Measurements from ENCODE around the gene GTF3C4.

GTF3C4 gene

DNA sequence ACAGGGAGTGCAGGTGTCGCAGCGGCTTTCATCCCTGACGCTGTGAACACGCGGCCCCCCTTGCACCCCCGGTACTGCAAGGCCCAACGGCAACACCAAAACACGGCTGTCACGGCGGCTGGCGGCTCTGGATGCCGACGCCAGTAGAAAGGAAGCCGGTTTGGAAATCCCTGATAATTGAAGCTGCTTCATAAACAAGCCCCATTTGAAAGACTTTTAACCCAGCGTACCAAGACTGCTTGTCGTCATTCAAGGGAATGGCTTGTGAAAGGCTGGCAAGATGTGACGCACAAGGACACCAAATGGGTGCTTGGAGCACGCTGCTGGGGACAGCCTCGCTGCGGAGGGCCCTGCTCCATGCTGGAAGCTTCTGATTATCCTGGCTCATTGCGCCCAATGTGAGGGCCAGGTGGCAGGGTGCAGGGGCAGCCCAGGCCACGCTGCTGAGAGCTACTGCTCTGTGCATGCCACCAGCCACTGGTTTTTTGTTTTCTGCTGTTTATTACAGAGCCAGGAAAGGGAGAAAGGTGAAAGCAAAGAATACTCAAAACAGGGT is 63.1 kb downstream of the GTF3C4 start:
- no peak for DNase-seq

DNA sequence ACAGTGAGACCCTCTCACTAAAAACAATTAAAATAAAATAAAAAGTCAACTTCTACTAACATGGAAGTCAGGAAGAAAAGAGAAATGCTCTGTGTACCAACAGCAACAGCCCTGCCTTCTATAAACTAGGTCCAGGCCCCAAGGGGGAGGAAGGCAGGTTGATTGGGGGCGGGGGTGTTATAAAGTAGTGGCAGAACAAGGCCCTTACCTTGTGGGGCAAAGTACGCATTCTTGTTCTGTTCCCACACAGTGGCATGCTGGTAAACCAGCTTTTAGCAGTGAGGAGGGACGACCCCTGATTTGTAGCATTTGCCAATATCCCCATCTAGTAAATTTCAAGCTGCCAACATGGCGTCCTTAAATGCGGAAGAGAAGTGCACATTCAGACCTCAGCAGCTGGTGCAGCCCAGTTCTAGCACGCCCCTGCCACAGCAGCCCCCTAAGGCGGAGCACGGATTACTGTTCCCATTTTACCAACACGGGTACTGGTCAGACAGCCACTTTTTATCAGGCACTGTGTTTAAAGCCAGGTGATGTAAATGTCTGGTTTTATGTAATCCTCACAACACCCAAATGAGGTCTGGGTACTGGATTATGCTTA is 69.5 kb downstream of the GTF3C4 start:
- no peak for DNase-seq

DNA sequence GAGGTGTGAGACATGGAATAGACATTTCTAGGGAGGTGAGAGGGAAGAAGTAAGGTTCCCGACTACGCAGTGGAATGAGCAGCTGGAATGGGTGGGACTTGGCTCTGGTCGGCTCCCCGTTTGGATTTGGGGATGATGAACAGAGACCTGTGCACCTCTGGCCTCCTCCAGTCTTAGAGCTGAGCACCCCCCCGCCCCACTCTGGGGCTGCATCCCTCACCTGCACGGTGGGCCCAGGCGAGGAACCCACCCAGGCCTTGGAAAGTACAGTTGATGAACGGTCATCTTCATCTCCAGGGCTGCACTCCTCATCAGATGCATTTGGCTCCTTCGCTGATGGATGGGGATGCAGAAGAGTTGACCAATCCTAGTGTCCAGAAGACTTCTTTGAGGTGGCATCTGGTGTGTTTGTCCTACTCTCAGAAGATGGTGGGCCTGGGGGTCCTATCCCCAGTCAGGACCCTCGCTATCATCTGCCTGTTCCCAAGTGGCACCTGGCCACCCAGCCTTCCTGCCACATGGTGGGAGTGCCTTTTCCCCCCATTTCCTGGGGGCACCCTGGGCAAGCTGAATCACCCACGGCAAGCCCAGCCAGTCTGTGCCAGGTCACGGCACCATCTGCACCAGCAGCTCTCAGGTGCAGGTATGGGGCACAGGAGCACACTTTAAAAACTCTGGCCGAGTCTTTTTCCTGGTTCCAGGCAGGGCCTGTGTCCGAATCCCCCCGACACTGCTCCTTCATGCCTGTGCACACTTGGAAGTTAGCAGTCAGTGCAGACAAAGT is 70.5 kb downstream of the GTF3C4 start:
- DNase-seq, result no peak

DNA sequence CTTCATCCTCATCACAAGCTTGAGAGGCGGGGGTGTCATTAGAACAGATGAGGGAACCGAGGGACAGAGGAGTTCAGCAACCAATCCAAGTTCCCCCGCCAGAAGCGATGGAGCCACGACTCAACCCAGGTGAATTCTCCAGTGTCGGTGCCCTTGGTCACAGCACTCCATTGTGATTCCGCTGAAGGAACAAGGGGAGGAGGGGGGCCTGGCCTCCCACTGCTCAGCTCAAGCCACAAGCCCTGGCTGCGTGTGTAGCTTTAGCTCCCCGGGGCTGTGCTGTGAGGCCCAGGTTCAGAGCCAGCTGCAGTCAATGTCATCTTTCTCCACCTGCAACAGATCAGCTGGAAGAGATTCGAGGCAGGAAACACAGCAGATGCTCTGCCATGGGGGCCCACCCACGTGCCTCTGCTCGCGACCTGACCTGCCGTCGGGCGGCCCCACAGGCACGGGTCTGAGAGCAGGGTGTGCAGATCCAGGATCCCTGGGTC is 72.6 kb downstream of the GTF3C4 start:
- no peak for DNase-seq

DNA sequence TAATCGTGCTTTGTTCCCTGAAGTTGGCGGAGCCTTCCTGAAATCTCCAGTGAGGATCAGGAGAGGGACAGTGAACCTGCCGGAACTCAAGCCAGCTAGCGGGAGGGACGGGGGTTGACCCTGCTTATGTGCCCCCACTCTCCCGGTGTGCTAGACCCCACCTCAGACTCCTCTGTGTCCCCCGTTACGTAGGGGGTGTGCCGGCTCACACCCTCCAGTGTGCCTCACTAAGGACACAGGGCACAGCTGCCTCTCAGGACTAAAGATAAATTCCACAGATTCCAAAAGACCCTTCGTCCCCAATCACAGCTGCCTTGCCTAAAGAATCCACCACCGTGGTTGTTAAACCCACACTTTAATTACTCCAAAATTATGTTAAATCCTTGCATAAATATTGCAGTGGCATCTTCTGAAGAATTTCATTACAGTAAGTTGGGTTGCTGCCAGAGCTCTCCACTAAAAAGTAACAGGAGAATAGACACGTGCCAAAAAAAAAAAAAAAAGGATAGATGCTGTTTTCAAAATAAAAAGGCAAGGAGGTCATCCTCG is 73.7 kb downstream of the GTF3C4 start:
- DNase-seq, result no peak

All from SHP77 treated with DMSO at 0.1 percent for 48 hours (cell line).